NCI-H82 treated with DMSO at 0.1 percent for 48 hours (cell line): Measurements from ENCODE around the gene THSD4.

Source experiments
- DNase-seq: peaks from one replicate; lab custom pipeline; 2025; ENCODE audit not compliant: unreplicated experiment; lab: John Stamatoyannopoulos, UW

Gene THSD4

GRCh38 chr15:71444866-71445590 is 329.8 kb downstream of the THSD4 start:
- DNase-seq = no peak

GRCh38 chr15:71447328-71448250 is 332.3 kb downstream of the THSD4 start:
- no peak for DNase-seq

GRCh38 chr15:71448688-71449114 is 333.4 kb downstream of the THSD4 start:
- DNase-seq = peak; percentile 50

DNA sequence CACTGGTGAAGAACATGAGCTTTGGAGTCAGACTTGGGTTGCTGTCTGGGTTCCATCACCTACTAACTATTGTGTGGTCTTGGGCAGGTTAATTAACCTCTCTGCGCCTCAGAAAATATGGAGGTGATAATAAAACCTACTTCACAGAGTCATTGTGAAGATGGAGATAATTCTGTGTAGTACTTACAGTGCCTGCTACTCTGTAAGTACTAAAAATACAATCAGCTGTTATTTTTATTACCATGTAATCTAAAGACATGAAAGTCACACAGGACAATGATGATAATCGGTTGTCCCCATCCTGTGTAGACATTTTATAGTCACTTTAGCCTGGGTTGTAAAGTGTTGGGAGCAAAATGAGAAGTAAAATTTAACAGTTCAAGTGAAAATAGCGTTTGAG is 334.1 kb downstream of the THSD4 start:
- DNase-seq = no peak

DNA sequence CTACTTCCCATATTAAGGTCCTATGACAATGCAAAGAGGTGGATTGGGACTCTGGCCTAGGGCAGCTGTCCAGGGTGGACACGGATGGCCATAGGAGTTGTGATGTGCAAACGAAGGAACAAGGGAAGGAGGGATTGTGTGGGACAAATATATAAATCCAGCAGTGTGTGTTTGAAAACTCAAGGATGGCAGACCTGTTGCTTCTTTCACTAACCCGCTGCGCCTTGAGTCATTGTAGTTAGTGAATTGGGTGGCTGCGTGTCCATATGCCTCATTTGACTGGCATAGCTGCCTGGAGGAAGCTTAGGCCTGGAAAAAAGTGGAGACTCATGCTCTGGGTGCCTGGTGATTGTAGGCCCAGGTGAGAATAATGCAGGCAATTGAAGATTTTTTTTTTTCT is 334.7 kb downstream of the THSD4 start:
- DNase-seq = no peak

DNA sequence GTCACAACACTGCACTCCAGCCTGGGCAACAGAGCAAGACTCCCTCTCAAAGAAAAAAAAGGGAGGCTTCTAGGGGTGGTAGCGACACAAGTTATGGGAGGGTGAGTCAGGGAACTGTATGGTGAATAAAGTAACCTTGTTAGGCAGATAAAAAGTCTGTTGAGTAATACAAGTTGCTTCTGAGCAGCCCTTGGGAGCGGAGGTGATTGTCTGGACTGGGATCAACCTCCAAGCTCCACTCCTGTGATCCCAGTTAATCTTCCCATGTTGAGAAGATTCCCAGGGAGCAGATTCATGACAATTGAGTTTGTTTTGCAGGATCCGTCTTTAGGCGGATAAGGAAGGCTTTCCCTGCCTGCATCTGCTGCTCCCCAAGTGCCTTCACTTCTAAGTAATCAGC is 335.9 kb downstream of the THSD4 start:
- DNase-seq = peak; percentile 53

DNA sequence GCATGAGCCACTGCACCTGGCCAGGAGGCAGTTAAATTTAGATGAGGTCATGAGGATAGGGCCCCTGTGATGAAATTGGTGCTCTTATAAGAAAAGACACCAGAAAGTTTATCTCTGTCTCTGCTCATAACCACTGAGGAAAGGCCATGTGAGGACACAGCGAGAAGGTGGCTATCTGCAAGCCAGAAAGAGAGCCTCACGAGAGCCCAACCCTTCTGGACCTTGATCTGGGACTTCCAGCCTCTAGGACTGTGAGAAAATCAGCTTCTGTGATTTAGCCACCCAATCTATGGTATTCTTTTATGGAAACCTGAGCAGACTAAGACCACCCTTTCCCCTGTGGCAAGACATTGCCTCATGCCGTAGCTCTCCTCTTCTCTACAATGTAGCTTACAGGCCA is 337.6 kb downstream of the THSD4 start:
- DNase-seq = no peak

- no peak for DNase-seq
These were observed 339.3 kb downstream of the THSD4 start for GRCh38 chr15:71454462-71454996.

DNA sequence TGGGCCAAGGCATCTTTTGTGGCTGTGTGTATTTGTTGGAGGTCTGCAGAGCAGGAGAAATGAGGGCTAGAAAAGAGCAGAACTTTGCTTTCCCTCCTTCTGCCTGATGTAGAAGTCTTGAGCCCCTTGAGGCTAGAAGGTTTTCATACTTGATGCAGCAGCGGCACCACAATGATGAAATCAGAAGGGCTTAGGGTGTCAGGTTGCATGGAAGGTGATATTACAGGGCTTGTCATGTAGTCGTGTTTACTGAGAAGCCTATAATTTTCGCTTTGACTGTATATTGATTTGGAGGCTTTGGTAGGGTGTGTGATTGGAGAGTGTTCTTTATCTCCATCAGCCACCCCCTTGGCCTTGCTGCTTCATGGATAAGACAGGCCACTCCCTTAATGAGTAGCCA is 339.8 kb downstream of the THSD4 start:
- no peak for DNase-seq

- DNase-seq = no peak
These were observed 340.6 kb downstream of the THSD4 start for GRCh38 chr15:71455878-71456277.

DNA sequence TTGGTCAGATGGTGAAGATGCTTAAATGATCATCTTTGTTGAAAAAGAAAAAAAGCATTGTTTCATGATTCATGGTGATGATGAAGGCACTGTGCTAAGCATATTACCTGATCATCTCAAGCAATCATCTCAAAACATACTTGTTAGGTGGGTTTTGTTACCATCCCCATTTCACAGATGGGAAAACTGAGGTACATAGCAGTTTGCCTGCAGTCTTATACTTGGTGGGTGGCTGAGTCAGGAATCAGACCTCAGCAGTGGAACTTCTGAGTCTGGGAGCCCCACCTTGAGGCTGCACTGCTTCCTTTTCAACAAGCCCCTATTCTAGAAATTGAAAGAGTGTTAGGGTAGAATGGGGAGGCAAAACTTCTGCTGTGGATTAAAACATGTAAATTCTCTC is 341.1 kb downstream of the THSD4 start:
- DNase-seq = no peak

- no peak for DNase-seq
These were observed 341.5 kb downstream of the THSD4 start for GRCh38 chr15:71456811-71457210.

DNA sequence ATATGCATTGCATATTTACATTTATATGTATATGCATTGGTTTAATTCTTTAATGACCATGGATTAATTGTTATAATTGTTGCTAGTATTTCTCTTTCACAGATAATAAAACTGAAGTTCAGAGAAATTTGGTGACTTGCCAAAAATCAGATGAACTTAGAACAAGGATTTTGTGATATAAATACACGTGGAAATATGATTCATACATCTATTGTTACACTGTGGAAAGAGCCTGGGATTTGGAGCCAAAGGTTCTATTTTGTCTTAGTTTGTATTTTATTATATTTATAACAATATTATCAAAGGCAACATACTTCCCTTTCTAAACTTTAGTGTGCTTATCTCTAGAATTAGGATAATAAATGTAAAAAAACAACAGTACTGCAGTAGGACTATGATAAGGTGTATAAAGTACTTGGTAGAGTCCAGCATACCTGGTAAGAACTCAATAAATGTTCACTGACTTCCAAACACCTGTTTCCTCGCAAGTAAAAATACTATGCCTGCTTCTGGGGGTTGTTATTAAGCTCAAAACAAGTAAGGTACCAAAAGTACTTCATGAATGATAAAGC is 342.9 kb downstream of the THSD4 start:
- no peak for DNase-seq

GRCh38 chr15:71461748-71462147 is 346.5 kb downstream of the THSD4 start:
- DNase-seq = no peak

- DNase-seq = no peak
These were observed 347.4 kb downstream of the THSD4 start for GRCh38 chr15:71462638-71463037.

- no peak for DNase-seq
These were observed 347.9 kb downstream of the THSD4 start for GRCh38 chr15:71463156-71463665.

DNA sequence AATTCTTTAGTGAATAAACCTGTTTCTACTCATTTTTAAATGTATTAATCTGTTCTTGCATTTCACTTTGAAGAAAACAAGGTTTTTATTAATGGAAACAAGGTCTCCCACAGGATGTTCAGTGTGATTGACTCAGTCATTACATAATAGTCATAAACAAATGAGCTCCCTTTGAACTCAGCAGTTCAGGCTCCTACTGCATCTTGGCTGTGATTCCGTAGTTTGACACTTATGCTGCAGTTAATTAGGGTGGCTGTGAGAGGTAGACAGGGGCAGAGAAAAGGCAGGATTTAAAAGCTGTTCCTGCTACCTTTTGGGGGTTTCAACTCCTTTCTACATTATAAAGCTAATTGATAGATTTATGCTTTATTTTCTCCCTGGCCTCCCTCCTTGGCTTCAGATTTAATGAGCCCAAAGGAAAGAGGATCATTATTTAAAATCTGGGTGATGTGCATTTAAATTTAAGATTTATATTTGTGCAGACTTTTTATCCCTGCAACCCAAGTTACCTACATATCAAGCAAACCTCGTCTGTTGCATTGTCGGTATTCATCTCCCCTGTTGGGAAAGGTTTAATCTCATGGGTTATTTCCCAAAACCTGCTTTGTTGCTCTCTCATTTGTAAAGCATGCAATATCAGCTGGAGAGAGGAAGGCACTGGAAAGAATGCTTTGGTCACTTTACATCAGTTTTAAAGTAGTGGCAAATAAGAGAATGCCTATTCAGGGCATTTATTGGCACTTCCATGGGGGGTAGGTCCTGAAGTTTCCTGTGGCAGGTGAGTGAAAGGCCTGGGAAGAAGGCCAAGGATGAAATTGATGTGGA is 350.1 kb downstream of the THSD4 start:
- no peak for DNase-seq

GRCh38 chr15:71468715-71469114 is 353.4 kb downstream of the THSD4 start:
- no peak for DNase-seq

GRCh38 chr15:71469413-71469812 is 354.1 kb downstream of the THSD4 start:
- DNase-seq = no peak

DNA sequence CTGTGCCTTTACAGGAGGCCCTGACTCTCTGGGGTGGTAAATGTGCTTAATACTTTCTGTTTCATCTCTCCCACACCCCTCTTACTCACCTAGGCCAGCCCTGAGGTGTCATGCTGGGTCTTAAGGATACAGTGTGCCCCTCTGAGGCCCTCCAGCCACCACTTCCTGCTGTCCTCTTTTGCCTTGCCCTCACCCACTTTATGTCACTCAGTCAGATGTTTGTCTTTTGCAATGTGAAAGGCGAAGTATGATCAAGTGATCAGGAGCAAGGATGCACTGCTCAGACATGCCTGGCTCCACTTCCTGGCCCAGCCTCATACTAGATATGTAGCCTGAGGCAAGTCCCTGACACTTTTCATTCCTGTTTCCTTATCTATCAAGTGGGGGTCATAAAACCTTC is 356.1 kb downstream of the THSD4 start:
- DNase-seq = no peak

DNA sequence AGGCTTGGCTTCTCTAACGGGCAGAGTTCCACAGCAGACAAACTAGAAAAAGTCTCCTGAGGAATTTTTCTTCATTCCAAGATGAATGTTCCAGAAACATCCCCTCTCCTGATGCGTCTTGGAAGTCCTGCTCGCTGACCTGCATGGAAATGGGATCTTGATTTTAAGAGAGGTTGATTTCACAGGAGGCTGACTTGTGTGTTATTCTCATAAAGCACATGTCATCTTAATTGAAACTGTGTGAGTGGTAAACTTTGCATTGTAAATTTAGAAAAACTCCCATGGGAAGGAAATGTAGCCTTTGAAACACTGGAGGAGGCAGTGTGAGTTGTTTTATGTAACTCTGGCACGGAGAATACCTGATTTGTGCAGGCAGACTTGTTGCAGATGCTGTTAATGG is 357.3 kb downstream of the THSD4 start:
- DNase-seq = no peak
